HG03571 (cell line): ENCODE results near the gene CELF5.
A peak's percentile ranks its signal among the peaks of the same experiment; 100 is the strongest.

Experiments
- ATAC-seq: cut with Tn5 transposase; IDR thresholded peaks from one replicate; pipeline ENCODE4 v1.9.1; 2021; ENCODE audit not compliant: unreplicated experiment

The CELF5 gene

DNA sequence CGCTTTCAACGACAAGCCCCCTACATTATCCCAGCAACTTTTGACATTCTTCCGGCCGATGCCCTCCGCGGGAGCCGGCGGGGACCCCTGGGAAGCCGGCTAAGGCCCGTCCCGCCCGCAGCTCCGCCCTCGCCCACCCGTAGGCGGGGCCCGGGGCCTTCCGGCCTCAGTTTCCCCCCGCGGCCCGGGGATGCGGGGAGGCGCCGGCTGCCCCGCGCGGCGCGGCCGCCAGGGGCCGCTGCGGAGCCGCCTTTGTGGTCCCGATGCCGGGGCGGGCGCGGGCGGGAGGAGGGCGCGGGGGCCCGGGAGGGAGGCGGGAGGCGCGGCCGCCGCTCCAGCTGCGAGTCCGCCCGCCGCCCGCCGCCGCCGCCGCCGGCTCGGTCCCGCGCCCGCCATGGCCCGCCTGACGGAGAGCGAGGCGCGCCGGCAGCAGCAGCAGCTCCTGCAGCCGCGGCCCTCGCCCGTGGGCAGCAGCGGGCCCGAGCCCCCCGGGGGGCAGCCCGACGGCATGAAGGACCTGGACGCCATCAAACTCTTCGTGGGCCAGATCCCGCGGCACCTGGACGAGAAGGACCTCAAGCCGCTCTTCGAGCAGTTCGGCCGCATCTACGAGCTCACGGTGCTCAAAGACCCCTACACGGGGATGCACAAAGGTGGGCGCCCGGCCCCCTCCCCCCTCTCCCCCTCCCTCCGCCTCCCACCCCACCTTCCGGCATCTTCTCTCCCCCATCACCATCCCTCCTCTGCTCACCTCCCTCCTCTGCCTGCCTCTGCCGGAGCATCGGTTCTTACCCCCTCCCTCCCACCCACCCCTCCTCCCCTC is at the start of gene CELF5:
CELF5 (plus strand) TSS at position 316 of the 823 bp plus-strand sequence; CDS start at position 395, 79 bp downstream.
- ATAC-seq = no peak

DNA sequence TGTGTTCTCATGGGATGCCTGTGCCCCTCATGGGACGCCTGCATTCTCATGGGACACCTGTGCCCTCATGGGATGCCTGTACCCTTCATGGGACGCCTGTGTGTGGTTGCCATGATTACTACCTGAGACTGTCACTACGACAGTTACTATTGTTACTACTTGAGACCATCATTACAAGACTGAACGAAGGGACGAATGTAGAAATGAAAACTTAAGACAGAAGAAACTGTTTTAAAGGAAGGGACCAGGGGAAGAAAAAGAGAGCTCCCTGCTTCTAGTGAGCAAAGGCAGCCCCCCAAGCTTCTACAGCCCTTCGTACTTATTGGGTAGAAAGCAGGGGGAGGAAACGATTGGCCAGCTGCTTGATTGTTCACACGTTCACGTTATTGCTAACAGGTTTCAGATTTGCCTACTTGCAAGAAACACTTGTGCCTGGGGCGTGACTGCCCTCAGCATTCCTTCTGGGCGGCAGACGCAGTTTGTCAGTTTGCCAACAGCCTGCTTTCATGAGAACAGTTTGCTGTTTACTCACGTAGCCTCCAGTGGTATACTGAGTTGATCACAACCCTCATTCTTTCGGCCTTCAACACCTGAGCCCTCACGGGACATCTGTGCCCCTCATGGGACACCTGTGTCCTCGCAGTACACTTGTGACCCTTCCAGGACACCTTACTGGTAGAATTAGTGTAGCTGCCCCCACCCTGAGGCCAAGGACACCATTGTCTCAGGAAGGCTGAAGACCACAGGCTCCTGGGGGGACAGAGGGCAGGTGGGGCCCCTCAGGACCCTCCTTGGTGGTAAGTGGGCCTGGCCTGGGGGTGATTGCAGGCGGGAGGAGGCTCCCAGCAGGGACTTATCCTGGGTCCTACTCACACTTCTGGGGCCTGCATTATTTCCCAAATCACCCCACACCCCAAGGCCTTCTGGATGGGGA is 48.4 kb upstream of the CELF5 start:
- ATAC-seq = no peak

- no peak for ATAC-seq
Observed at GRCh38 chr19:3176715-3177501, 47.6 kb upstream of the CELF5 start.

DNA sequence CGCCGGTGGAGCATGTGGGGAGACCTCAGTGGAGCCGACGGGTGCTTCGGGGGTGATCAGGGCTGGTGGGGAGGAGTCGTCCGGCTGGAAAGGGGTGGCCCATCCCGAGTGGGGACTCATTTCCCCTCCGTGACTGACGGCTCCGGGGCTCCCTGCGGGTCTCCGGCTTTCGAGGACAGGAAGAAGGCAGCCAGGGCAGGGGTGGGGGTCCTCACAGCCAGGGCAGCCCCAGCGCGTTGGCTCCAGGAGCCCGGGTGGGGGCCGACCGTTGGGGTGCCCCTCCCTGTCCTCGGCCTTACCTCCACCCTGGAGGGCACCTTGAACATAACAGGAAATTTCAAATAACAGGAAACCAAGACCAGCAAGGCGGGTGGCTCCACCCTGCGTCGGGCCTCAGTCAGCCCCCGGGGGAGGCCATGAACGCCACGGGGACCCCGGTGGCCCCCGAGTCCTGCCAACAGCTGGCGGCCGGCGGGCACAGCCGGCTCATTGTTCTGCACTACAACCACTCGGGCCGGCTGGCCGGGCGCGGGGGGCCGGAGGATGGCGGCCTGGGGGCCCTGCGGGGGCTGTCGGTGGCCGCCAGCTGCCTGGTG is 46.0 kb upstream of the CELF5 start, which contains the start of gene S1PR4:
S1PR4 (plus strand) TSS at position 393 of the 596 bp plus-strand sequence; CDS start at position 417, 24 bp downstream.
- peak; percentile 37 for ATAC-seq

DNA sequence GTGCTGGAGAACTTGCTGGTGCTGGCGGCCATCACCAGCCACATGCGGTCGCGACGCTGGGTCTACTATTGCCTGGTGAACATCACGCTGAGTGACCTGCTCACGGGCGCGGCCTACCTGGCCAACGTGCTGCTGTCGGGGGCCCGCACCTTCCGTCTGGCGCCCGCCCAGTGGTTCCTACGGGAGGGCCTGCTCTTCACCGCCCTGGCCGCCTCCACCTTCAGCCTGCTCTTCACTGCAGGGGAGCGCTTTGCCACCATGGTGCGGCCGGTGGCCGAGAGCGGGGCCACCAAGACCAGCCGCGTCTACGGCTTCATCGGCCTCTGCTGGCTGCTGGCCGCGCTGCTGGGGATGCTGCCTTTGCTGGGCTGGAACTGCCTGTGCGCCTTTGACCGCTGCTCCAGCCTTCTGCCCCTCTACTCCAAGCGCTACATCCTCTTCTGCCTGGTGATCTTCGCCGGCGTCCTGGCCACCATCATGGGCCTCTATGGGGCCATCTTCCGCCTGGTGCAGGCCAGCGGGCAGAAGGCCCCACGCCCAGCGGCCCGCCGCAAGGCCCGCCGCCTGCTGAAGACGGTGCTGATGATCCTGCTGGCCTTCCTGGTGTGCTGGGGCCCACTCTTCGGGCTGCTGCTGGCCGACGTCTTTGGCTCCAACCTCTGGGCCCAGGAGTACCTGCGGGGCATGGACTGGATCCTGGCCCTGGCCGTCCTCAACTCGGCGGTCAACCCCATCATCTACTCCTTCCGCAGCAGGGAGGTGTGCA is 45.3 kb upstream of the CELF5 start:
- ATAC-seq = no peak

GRCh38 chr19:3179739-3180293 is 44.6 kb upstream of the CELF5 start:
- no peak for ATAC-seq

- no peak for ATAC-seq
Observed at GRCh38 chr19:3183721-3184641, 40.5 kb upstream of the CELF5 start.

DNA sequence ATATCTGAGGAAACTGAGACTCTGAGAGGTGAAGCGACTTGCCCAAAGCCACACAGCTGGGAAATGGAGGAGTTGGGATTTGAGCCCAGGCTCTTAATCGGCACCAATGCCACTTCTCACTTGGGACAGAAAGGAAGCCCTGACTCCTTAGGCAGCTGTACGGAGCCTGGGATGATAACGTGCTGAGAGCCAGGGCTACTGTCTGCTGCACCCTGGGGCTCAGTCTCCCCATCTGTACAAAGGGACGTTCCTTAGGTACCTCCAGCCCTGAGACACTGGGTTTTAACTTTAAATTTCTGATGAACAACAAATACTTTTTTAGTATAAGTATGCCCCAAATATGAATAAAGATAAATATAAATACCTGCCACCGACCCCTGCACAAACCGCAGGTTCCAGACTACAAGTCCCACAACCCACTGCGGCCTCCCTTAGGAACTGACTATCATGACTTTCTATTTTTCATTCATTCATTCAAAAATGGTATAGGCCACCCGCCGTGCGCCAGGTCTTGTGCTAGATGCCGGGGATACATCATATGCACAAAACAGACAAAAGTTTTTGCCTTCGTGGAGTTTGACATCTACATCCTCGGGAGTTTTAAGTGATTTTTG is 39.5 kb upstream of the CELF5 start:
- ATAC-seq = peak; percentile 21

DNA sequence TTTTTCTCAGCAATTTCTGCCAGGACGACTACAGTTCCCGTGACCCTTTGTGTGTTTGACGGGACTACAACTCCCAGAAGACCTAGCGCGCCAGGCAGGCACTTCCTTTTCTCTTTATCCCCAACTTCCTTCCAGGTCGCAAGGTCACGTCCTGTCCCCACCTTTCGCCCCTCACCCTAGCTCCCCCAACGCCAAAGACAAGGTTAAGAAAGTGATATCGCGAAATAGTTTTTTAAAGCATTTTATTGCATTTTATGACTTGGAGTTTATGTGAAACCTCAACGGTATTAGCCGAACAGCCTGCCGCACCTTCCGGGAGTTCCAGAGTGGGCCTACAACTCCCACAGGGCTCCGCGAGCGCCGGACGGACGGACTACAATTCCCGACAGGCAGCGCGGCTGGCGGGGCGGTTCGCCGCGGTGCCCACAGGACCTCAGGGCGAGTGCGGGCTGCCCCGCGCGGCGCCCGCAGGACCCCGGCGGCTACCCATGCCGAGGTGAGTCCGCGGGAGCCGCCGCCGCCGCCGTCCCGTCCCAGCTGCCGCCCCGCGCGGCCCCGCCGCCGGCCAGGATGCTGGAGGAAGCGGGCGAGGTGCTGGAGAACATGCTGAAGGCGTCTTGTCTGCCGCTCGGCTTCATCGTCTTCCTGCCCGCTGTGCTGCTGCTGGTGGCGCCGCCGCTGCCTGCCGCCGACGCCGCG is 38.9 kb upstream of the CELF5 start, which contains the start of gene NCLN:
NCLN (plus strand) TSS at position 470 of the 699 bp plus-strand sequence; CDS start at position 571, 101 bp downstream.
- ATAC-seq = peak; percentile 59

DNA sequence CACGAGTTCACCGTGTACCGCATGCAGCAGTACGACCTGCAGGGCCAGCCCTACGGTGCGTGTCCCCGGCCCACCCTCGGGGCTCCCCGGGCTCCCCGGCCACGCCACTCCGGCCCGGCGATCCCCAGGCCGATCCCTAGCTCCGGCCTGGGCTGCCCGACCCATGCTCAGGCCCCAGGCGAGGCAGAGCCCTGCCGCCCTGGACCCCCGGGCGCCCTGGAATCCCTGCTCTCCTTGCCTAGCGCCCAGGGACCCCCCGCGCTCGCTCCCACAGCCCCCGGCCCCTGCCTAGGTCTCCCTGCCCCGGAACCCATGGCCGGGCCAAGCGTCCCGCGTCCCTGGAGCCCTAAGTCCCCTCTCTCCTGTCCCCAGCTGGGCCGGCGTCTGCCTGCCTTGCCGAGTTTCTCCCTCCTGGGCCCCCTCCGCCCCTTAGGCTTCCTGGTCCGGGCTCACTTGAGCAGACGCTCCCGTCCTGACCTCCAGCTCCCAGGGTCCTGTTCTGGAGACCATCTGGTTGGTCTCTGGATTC is 38.2 kb upstream of the CELF5 start:
- peak; percentile 31 for ATAC-seq

- ATAC-seq = no peak
Observed at GRCh38 chr19:3186891-3187661, 37.4 kb upstream of the CELF5 start.

- ATAC-seq = no peak
Observed at GRCh38 chr19:3187662-3188511, 36.6 kb upstream of the CELF5 start.

- no peak for ATAC-seq
Observed at GRCh38 chr19:3188627-3189596, 35.5 kb upstream of the CELF5 start.
